GM21447 (cell line): Measurements from ENCODE around the gene SH2D7.
A peak's percentile ranks its signal among the peaks of the same experiment; 100 is the strongest.
"Not testable (repeated sequence)": the region's sequence is repeated elsewhere in the genome, so short reads cannot be mapped to it uniquely, and the experiment has no call there.

Experiments used
- ATAC-seq: cut with Tn5 transposase; IDR thresholded peaks from one replicate; pipeline ENCODE4 v1.9.1; 2021; ENCODE audit not compliant: unreplicated experiment

The SH2D7 gene

GRCh38 chr15:78131295-78132061 is 39.1 kb downstream of the SH2D7 start, which contains the start of gene CIB2:
Gene CIB2 (minus strand): TSS chr15:78131445. CDS start chr15:78131215, 230 bp downstream.
- peak; percentile 67 for ATAC-seq

GRCh38 chr15:78133801-78134200 is 41.4 kb downstream of the SH2D7 start:
- no peak for ATAC-seq

GRCh38 chr15:78139578-78139977 is 47.2 kb downstream of the SH2D7 start:
- ATAC-seq, result no peak

GRCh38 chr15:78140292-78140691 is 47.9 kb downstream of the SH2D7 start:
- no peak for ATAC-seq

GRCh38 chr15:78142332-78142731 is 50.0 kb downstream of the SH2D7 start:
- no peak for ATAC-seq

- ATAC-seq, result no peak
These were observed 54.2 kb downstream of the SH2D7 start for GRCh38 chr15:78146425-78147154.

- ATAC-seq, result no peak
These were observed 55.2 kb downstream of the SH2D7 start for GRCh38 chr15:78147566-78147965.

- ATAC-seq, result peak; percentile 12
These were observed 56.2 kb downstream of the SH2D7 start for GRCh38 chr15:78148392-78149067.

- ATAC-seq, result peak; percentile 73
These were observed 56.9 kb downstream of the SH2D7 start, which contains the start of gene IDH3A for GRCh38 chr15:78149068-78149804. Gene IDH3A (plus strand): TSS chr15:78149362. CDS start chr15:78149404, 42 bp downstream.

- ATAC-seq, result peak; percentile 28
These were observed 57.7 kb downstream of the SH2D7 start for GRCh38 chr15:78149805-78150751.

GRCh38 chr15:78151075-78151474 is 58.7 kb downstream of the SH2D7 start:
- ATAC-seq, result not testable (repeated sequence)
